Lung (tissue), 12 donors: ENCODE measurements around the gene NFIB. TPM values are rescaled to one million over a fixed set of nuclear protein-coding genes. Genes with fewer than 3 reads are reported as not detected.

Experiments
- ATAC-seq: fragments of 200-7000 bp; cut with Tn5 transposase; one replicate; pipeline ENCODE4 v1.9.1; 2020; ENCODE audit warnings: moderate number of reproducible peaks; ENCODE audit not compliant: insufficient read depth, low FRiP score
- DNase-seq, 3 donors: peaks; one replicate each; pipeline ENCODE4 v3.0.0-alpha.2; 2013 to 2017
- H3K27ac ChIP-seq, 2 donors: one replicate each; pipeline ENCODE4 v1.5.1; 2013; ENCODE audit warnings: mild to moderate bottlenecking in 2 of 2, moderate library complexity in 2 of 2, control low read depth in 1 of 2, inconsistent platforms in 1 of 2, low read depth in 1 of 2, low read length in 1 of 2
- H3K27me3 ChIP-seq, 3 donors: one replicate each; pipeline ENCODE4 v1.5.1; 2013; ENCODE audit warnings: low read length in 2 of 3; ENCODE audit not compliant: control insufficient read depth in 3 of 3, insufficient read depth in 3 of 3
- H3K36me3 ChIP-seq, 4 donors: one replicate each; pipeline ENCODE4 v1.5.1; 2013; ENCODE audit warnings: low read length in 4 of 4, mild to moderate bottlenecking in 1 of 4, moderate library complexity in 1 of 4; ENCODE audit not compliant: control insufficient read depth in 4 of 4, insufficient read depth in 4 of 4
- H3K4me1 ChIP-seq, 5 donors: one replicate each; pipeline ENCODE4 v1.5.1; 2013; ENCODE audit warnings: low read length in 5 of 5, mild to moderate bottlenecking in 2 of 5, moderate library complexity in 1 of 5; ENCODE audit not compliant: control insufficient read depth in 5 of 5, insufficient read depth in 5 of 5
- H3K4me3 ChIP-seq: one replicate; pipeline ENCODE4 v1.5.1; 2013; ENCODE audit warnings: mild to moderate bottlenecking, control low read depth, moderate library complexity
- H3K9ac ChIP-seq, 2 donors: one replicate each; pipeline ENCODE4 v1.5.1; 2013; ENCODE audit warnings: low read length in 2 of 2, control low read depth in 1 of 2; ENCODE audit not compliant: insufficient read depth in 1 of 2
- H3K9me3 ChIP-seq, 4 donors: one replicate each; pipeline ENCODE4 v1.5.1; 2013; ENCODE audit warnings: low read length in 3 of 4, mild to moderate bottlenecking in 1 of 4, moderate library complexity in 1 of 4; ENCODE audit not compliant: control insufficient read depth in 4 of 4, insufficient read depth in 3 of 4
- WGBS, 2 donors: extraction: QIAGEN DNeasy Blood & Tissue Kit; methylation state at CpG; one replicate each; pipeline ENCODE4 v1.1.7; 2013; 5-methylcytosine and 5-hydroxymethylcytosine counted together
- polyA plus RNA-seq, 2 donors: library from polyadenylated mRNA; stranded (reverse); fragments of 200-250 nt; gene quantifications; one replicate each; pipeline ENCODE4 v1.2.1, GENCODE V29; 2013
- total RNA-seq, 2 donors: library from RNA; depleted of rRNA in 1 of 2; stranded (reverse); fragments of >200 nt in 1 of 2; gene quantifications; one replicate each; pipeline ENCODE4 v1.2.1, GENCODE V29; 2014 to 2021
- TF ChIP-seq, protein P1 (sequence below): IDR thresholded peaks from 2 replicates; pipeline ENCODE4 v1.5.1; 2012; ENCODE audit warnings: mild to moderate bottlenecking; ENCODE audit errors: control extremely low read depth, extremely low read depth
- donor health status: control.
- donor health status: control.
- donor health status: Bipolar disorder and iron deficiency.
- donor health status: healthy.
- donor health status: DM: yes; HTN: yes; CAD: no.

The NFIB gene
- total and polyA plus RNA-seq, 4 donors: 7.3 to 189 (median 51.0) TPM

DNA sequence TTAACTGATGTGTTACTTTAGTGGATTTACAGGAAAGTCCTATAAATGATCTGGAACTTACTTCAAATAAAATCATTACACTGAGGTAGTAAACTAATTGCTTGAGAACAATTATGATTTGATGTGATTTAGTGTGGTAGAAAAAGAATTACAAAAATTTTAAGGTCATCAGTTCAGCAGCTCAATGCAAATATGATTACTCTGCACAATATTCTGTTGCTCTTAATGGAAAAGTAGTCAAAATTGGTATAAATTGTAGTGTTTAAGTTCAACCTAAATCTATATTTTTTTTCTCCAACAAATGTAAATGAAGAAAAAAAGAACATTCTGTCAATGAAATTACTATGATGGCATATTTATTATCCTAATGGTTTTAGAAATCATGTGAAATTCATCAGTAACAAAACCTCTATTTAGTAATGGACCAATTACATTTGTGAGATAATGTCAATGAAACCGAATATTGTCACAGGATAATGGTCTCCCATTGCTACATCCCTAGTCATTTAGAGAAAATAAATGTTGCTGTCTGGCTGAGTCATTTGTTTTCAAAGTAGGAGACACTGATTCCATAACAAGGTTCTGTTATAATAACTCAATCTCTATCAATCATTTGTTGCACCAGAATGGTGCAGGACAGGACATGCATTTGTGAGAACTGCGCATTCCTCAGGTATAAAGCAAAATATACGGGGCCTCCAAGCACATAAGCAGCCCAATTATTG is 177.1 kb downstream of the NFIB start:
- Histone ChIP-seq H3K4me3 (no peak overlapping the region), H3K9ac (no peak overlapping the region), H3K4me1 (peaks cover 2 to 39% (median 15%) of the 10 kb centered on the region in 5 donors), H3K27me3 (no peaks in the 10 kb centered on the region), H3K36me3 (peaks cover 0 to 16% (median 3%) of the 10 kb centered on the region in 4 donors), H3K9me3 (no peaks in the 10 kb centered on the region), H3K27ac (no peak overlapping the region)
- ATAC-seq (no peak), DNase-seq (no peak)
- TF ChIP-seq, protein P1, sequence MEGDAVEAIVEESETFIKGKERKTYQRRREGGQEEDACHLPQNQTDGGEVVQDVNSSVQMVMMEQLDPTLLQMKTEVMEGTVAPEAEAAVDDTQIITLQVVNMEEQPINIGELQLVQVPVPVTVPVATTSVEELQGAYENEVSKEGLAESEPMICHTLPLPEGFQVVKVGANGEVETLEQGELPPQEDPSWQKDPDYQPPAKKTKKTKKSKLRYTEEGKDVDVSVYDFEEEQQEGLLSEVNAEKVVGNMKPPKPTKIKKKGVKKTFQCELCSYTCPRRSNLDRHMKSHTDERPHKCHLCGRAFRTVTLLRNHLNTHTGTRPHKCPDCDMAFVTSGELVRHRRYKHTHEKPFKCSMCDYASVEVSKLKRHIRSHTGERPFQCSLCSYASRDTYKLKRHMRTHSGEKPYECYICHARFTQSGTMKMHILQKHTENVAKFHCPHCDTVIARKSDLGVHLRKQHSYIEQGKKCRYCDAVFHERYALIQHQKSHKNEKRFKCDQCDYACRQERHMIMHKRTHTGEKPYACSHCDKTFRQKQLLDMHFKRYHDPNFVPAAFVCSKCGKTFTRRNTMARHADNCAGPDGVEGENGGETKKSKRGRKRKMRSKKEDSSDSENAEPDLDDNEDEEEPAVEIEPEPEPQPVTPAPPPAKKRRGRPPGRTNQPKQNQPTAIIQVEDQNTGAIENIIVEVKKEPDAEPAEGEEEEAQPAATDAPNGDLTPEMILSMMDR: no peak
- 84 to 88% methylated on average over 3 of the region's 3 CpGs for WGBS, 2 donors

DNA sequence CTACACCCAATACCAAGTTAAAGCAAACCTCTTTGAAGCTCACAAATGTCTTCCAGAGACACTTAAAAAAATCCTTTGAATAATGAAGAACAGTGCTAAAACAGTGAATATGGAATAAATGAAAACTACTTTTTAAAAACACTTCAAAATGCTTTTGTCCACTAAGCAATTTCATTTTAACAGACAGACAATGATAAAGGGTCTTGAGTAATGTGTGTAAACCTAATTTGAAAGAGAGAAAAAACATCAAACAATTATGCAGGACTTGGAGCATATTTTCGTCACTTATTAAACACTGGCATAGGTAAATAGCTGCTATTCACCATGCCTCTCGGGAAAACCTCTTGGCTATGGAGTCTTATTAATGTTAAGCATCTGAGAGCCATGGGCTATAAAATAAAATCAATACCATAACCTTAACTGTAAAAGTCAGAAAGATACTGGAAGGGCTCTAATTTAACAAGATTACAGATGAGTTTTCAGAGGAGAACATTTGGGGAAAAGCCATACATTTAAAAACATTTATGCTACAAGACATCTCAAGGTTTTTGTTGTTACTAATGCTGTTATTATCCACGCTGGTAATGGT is 177.8 kb downstream of the NFIB start:
- H3K27ac ChIP-seq: no peak overlapping the region
- H3K27me3 ChIP-seq: no peaks in the 10 kb centered on the region
- H3K9ac ChIP-seq: no peak overlapping the region
- H3K4me3 ChIP-seq: no peak overlapping the region
- DNase-seq: no peak
- no peak for ATAC-seq
- peaks cover 2 to 46% (median 15%) of the 10 kb centered on the region in 5 donors for H3K4me1 ChIP-seq
- H3K9me3 ChIP-seq: no peaks in the 10 kb centered on the region
- H3K36me3 ChIP-seq: peaks cover 2 to 23% (median 7%) of the 10 kb centered on the region in 4 donors
- 83 to 89% methylated on average over 3 of the region's 3 CpGs for WGBS, 2 donors
- TF ChIP-seq, protein P1: no peak

DNA sequence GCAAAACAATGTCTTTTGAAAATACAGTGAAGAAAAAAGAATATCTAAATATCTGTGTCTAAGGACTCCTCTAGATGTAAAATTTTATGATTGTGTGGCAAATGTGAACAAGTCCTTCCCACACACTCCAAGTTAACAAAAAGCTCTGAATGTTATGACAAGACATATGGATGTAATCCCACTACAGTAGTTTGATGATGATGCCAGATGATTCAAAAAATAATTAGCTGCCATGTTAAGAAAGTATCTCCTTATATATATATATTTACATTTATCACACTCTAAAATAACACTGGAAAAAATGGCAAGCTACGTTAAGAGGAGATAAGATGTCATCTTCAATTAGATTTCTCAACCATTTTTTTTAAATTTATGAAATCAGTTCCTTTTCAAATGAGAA is 178.5 kb downstream of the NFIB start:
- H3K27me3 ChIP-seq: no peaks in the 10 kb centered on the region
- 79 to 91% methylated on average over 1 of the region's 1 CpG for WGBS, 2 donors
- TF ChIP-seq, protein P1: no peak
- H3K36me3 ChIP-seq: peaks cover 2 to 23% (median 7%) of the 10 kb centered on the region in 4 donors
- no peak overlapping the region for H3K4me3 ChIP-seq
- DNase-seq (peak in 2 of 3 donors; percentile 63 to 75), ATAC-seq (no peak)
- no peak overlapping the region for H3K27ac ChIP-seq
- H3K4me1 ChIP-seq: peaks cover 0 to 51% (median 19%) of the 10 kb centered on the region in 5 donors
- H3K9me3 ChIP-seq: no peaks in the 10 kb centered on the region
- no peak overlapping the region for H3K9ac ChIP-seq
